Body of pancreas (tissue), 4 donors: Measurements from ENCODE around the gene IGLL5.

ENCODE experiments used
- POLR2A ChIP-seq, 3 donors: fragments of 450-650 bp; IDR thresholded peaks; one replicate each; pipeline ENCODE4 v1.6.1; 2016; ENCODE audit warnings: antibody characterized with exemption in 3 of 3, mild to moderate bottlenecking in 2 of 3
- TF ChIP-seq, protein P1 (sequence below), 7 experiments: fragments of 450-650 bp in 4 of 7; fragments of 200-600 bp in 3 of 7; sonication (generic) in 3 of 7; IDR thresholded peaks; one replicate each; pipeline ENCODE4 v1.5.1; 2016 to 2019; ENCODE audit warnings: antibody characterized with exemption in 7 of 7

DNA sequence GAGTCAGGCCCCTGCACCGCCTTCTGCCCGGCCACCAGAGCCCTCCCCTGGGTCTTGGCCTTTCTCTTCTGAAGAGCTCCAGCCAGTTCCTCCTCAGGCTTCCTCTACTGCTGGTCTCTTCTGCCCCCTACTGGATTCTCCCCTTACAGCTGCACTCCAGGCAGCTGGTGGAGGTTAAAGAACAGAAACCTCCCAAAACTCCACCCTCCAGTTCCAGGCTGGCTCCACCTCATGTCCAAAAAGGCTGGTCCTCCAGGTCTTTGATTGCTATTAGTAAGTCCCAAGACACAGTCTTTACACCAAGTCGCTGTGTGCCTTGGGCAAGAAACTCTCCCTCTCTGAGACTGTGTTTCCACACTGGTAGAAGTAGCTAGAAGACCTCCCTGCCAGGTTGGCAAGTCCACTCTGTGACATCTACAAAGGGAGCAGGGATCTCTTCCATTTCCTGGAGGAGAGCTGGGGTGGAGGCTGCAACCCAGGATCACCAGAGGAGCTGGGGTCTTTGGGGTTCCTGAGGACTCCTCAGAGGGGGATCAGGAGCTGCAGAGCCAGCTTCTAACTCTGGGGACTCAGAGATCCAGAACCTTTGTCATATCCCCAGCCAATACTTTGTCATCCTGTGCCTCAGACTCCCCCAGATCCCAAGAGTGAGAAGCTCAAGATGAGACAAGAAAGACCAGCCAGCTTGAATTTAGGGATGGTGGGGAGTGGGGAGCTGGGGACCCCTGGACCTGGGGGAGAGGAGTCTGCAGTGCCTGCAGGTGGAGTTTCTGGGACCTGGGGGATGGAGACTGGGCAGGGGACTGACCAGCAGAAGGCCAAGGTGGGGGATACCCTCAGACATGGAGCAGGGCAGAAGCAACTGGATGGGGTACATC lies 3.4 kb upstream of the IGLL5 start:
- TF ChIP-seq POLR2A (IDR thresholded peaks at IDR 0.05): no peak
- TF ChIP-seq, protein P1, sequence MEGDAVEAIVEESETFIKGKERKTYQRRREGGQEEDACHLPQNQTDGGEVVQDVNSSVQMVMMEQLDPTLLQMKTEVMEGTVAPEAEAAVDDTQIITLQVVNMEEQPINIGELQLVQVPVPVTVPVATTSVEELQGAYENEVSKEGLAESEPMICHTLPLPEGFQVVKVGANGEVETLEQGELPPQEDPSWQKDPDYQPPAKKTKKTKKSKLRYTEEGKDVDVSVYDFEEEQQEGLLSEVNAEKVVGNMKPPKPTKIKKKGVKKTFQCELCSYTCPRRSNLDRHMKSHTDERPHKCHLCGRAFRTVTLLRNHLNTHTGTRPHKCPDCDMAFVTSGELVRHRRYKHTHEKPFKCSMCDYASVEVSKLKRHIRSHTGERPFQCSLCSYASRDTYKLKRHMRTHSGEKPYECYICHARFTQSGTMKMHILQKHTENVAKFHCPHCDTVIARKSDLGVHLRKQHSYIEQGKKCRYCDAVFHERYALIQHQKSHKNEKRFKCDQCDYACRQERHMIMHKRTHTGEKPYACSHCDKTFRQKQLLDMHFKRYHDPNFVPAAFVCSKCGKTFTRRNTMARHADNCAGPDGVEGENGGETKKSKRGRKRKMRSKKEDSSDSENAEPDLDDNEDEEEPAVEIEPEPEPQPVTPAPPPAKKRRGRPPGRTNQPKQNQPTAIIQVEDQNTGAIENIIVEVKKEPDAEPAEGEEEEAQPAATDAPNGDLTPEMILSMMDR (IDR thresholded peaks at IDR 0.05): peak; percentile 18 to 60 (median 51)
